Fibroblast of skin of back (primary cell): ENCODE measurements around the gene MED28. TPM values are rescaled to one million over a fixed set of nuclear protein-coding genes. Genes with fewer than 3 reads are reported as not detected.
A peak's percentile ranks its signal among the peaks of the same experiment; 100 is the strongest.
"Not testable (repeated sequence)": the region's sequence is repeated elsewhere in the genome, so short reads cannot be mapped to it uniquely, and the experiment has no call there.

ENCODE experiments used
- DNase-seq: peaks from one replicate; pipeline ENCODE4 v3.0.0-alpha.2; 2013
- polyA plus RNA-seq, 2 experiments: library from polyadenylated mRNA; unstranded; fragments of 120-200 nt; gene quantifications; one replicate each; pipeline ENCODE4 v1.2.1, GENCODE V29; 2013; ENCODE audit not compliant: insufficient read length in 2 of 2

MED28 gene, protein sequence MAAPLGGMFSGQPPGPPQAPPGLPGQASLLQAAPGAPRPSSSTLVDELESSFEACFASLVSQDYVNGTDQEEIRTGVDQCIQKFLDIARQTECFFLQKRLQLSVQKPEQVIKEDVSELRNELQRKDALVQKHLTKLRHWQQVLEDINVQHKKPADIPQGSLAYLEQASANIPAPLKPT
- 23.5 TPM for polyA plus RNA-seq (2013, experiment 1 of 2; ENCODE audit: insufficient read length)
- 22.7 TPM for polyA plus RNA-seq (2013, experiment 2 of 2; ENCODE audit: insufficient read length)

GRCh38 chr4:17614416-17615299, at the start of gene MED28:
MED28 (plus strand) TSS chr4:17614641; CDS start chr4:17614655, 14 bp downstream.
- DNase-seq: peak; percentile 95

GRCh38 chr4:17565846-17566245, 48.6 kb upstream of the MED28 start:
- DNase-seq: no peak

GRCh38 chr4:17567271-17567670, 47.2 kb upstream of the MED28 start:
- DNase-seq: peak; percentile 39

GRCh38 chr4:17574206-17574605, 40.2 kb upstream of the MED28 start:
- no peak for DNase-seq

DNA sequence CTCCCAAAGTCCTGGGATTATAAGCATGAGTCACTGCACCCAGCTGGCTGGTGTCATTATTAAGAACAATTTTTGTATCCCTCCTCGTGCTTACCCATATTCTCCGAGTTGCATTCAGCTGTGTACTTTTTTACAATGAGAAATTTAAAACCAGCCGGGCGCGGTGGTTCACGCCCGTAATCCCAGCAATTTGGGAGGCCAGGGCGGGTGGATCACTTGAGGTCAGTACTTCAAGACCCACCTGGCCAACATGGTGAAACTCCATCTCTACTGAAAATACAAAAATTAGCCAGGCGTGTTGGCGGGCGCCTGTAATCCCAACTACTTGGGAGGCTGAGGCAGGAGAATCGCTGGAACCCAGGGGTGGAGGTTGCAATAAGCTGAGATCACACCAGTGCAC, 39.3 kb upstream of the MED28 start:
- DNase-seq: not testable (repeated sequence)

DNA sequence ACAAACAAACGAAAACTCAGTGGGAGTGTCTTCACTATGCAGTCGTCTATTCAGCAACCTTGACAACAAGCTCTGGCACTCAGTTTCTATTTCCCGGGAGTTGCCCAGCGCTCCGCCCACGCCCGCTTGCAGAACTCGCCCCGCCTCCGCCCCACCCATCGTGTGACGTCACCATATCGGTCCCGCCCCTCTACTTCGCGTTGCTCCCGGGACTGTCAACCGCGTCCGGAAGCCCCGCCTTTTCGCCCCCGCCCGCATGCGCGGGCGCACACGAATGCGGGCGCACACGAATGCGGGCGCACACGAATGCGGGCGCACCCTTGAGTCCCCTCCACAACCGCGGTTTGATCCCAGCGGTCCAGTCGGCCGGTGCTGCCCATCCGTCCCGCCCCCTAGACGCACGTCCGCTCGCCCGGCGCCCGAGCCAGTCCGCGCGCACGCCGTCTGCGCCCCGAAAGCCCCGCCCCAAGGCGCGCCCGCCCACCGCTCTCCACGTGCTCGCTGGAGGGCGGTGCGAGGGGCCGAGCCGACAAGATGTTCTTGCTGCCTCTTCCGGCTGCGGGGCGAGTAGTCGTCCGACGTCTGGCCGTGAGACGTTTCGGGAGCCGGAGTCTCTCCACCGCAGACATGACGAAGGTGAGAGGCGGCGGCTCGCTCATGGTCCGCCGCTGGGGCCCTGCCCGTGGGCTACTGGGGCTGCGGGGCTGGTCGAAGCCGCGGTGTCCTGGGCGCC, 37.3 kb upstream of the MED28 start, which contains the start of gene LAP3:
LAP3 (plus strand) TSS at position 267 of the 733 bp plus-strand sequence; CDS start at position 535, 268 bp downstream.
- DNase-seq: peak; percentile 94

GRCh38 chr4:17577665-17578481, 36.6 kb upstream of the MED28 start:
- peak; percentile 11 for DNase-seq

- no peak for DNase-seq
Measured at GRCh38 chr4:17578482-17578891, 36.0 kb upstream of the MED28 start.

DNA sequence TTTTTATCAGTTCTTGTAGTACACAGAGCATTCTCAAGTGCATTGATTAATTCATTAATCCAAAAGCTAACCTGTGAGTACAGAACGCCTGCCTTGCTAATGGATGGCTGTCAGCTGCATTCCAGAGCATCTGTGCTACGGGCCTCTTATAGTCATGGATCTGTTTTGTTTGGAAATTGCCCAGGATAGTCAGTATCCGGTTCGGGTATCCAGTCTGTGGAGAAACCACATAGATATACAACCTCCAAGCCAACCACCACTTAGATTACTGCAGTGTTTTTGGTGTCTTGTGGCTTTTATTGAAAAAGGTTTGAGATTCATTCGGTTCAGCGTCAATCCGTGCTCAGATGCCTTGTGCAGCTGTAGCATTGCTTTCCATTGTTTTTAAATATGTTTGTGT, 33.5 kb upstream of the MED28 start:
- peak; percentile 39 for DNase-seq

- DNase-seq: no peak
Measured at GRCh38 chr4:17583276-17583675, 31.2 kb upstream of the MED28 start.

GRCh38 chr4:17583941-17584340, 30.5 kb upstream of the MED28 start:
- no peak for DNase-seq

GRCh38 chr4:17584521-17585213, 29.8 kb upstream of the MED28 start:
- no peak for DNase-seq

GRCh38 chr4:17587094-17587822, 27.2 kb upstream of the MED28 start:
- no peak for DNase-seq

DNA sequence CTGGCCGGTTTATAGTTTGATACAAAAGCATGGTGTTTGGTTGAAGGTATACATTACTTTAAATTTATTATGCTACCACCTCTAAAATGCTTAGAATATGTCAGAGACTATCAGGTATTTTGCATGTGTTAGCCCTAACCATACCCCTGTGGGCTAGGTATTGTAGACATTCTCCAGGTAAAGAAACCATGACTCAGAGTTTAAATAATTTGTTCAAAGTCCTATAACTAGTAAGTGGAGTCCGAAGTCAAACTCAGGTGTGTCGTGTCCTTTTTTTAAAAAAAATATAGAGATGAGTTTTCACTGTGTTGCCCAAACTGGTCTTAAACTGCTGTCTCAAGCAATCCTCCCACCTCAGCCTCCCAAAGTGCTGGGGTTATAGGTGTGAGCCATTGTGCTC, 25.1 kb upstream of the MED28 start:
- DNase-seq: no peak

DNA sequence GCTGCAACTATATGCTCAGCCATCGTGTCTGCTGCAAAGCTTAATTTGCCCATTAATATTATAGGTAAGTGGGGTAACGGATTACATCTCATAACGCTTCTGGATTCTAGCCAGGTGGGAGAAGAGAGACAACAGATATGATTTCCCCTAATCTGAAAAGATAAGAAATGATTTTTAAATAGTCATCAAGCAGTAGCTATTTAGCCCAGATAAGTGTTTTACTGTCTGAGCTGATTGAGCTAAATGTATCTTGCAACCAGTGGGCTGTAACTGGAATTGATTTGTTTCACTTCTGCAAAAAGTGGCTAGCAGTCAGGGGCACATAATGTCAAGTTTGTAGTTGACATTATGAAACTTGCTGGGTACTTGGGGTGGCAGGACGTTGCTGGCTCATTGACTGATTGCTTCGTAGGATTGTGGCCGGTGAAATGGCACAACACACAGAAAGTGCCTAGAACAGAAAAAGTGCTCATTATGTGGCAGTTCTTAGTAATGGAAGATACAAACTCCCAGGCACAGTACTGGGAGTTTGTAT, 18.9 kb upstream of the MED28 start:
- DNase-seq: no peak

- peak; percentile 11 for DNase-seq
Measured at GRCh38 chr4:17597517-17597916, 16.9 kb upstream of the MED28 start.

DNA sequence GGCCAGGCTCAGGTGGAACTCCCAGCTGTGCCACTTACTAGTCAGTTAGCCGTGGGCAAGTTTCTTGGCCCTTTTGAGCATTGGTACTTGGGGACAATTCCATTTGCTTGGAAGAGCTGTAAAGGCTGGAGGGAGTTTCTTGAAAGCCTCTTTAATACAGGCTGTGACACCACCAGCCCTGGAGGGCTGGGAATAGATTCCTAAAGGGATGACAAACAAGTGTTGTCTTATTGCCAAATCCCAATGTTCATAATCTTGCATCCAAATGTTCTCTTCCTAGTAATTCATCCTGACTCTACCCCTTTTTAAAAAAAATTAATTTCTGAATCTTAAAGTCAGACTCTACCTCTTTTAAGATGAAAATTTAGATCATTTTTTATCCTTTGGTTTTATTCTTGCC, 14.6 kb upstream of the MED28 start:
- no peak for DNase-seq

DNA sequence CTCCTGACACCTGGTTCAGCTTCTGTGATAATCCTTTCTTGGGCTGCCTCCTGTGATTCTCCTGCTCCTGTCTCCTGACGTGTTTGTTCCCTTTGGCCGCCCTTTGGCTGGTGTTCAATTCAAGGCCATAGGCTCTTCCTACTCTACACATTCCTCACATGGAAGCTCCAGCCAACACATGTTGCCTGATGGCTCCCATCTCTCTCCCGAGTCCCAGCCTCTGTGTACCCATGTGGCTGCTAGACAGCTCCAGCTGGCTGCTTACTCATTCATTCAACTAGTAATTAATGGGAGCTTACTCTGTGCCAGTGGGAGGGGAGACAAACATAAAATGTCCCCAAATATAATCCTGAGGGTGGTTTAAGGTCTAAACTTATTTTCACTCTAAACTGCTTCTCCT, 9.2 kb upstream of the MED28 start:
- DNase-seq: no peak

DNA sequence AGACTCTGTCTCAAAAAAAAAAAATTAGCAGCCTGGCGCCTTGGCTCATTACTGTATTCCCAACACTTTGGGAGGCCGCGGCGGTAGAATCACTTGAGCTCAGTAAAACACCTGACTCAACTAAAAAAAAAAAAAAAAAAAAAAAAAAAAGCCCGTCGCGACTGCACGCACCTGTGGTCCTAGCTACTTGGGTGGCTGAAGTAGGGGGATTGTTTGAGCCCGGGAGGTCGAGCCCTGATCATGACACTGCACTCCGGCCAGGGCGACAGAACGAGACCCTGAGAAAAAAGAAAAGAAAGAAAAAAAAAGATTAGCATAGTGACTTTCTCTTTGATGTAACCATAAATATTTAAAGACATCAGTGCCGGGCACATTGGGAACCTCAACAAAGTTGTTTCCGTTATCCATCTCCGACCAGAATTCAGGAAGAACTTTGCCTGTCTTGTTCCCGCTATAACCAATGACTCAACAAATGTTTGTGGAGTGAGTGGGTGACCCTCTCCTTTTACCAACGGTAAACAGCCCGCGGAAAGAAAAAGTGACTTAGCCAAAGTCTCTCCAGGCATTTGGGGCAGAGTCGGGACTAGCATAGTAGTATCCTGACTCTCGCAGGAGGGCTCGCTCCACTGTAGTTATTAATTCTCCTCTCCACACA, 553 bp upstream of the MED28 start:
- peak; percentile 79 for DNase-seq

GRCh38 chr4:17616283-17616682, 1.8 kb downstream of the MED28 start:
- DNase-seq: no peak
